OCI-LY7 (cell line): ENCODE measurements around the gene ZDHHC3. TPM values are rescaled to one million over a fixed set of nuclear protein-coding genes. Genes with fewer than 3 reads are reported as not detected.

Source experiments
- BruUV-seq: library from RNA; stranded (reverse); fragments of 400-500 nt; replicated peaks from 2 replicates; lab custom pipeline; 2021; lab: Mats Ljungman, UMichigan
- CTCF ChIA-PET: fragments of 300-600 bp; sonication (Branson Sonifier 250); formaldehyde crosslinking; loops from one replicate; lab custom pipeline; 2022; ENCODE audit warnings: antibody characterized with exemption; ENCODE audit not compliant: unreplicated experiment; lab: Charles Lee
- POLR2A ChIA-PET: fragments of 300-600 bp; sonication (Branson Sonifier 250); formaldehyde crosslinking; loops from one replicate; lab custom pipeline; 2022; ENCODE audit warnings: antibody characterized with exemption; lab: Charles Lee
- DNase-seq: peaks from one replicate; pipeline ENCODE4 v3.0.0-alpha.2; 2015; ENCODE audit warnings: low spot score
- H2AFZ ChIP-seq: fragments of 200-600 bp; sonication (generic), shearing (Covaris generic); 2 replicates; pipeline ENCODE4 v1.6.1; 2014; ENCODE audit warnings: mild to moderate bottlenecking, antibody characterized with exemption, low read length, moderate library complexity
- H3K27ac ChIP-seq: fragments of 200-600 bp; sonication (generic); 2 replicates; pipeline ENCODE4 v1.5.1; 2014; ENCODE audit warnings: mixed run types, low read depth, mild to moderate bottlenecking, moderate library complexity, low read length, inconsistent platforms; ENCODE audit not compliant: poor library complexity, severe bottlenecking
- H3K36me3 ChIP-seq: fragments of 200-600 bp; sonication (generic); 2 replicates; pipeline ENCODE4 v1.6.1; 2014; ENCODE audit warnings: mild to moderate bottlenecking, antibody characterized with exemption, low read length, moderate library complexity, mixed read lengths; ENCODE audit not compliant: insufficient read depth
- H3K4me1 ChIP-seq: fragments of 200-600 bp; sonication (generic); 2 replicates; pipeline ENCODE4 v1.5.1; 2014; ENCODE audit warnings: mild to moderate bottlenecking, low read length; ENCODE audit not compliant: insufficient read depth, poor library complexity, severe bottlenecking
- H3K4me2 ChIP-seq: fragments of 200-600 bp; sonication (generic); 2 replicates; pipeline ENCODE4 v1.6.1; 2014; ENCODE audit warnings: mild to moderate bottlenecking, low read length
- H3K4me3 ChIP-seq: fragments of 200-600 bp; sonication (generic); 2 replicates; pipeline ENCODE4 v1.5.1; 2014; ENCODE audit warnings: mild to moderate bottlenecking, low read depth, low read length; ENCODE audit not compliant: poor library complexity, severe bottlenecking
- H3K79me2 ChIP-seq: fragments of 200-600 bp; sonication (generic); 2 replicates; pipeline ENCODE4 v1.6.1; 2016; ENCODE audit warnings: low read depth, mild to moderate bottlenecking, low read length, moderate library complexity, mixed read lengths; ENCODE audit not compliant: insufficient read depth
- H3K9me2 ChIP-seq: fragments of 200-600 bp; sonication (generic); 2 replicates; pipeline ENCODE4 v1.6.1; 2016; ENCODE audit warnings: mild to moderate bottlenecking, low read length, mixed read lengths; ENCODE audit not compliant: insufficient read depth
- H3K9me3 ChIP-seq: fragments of 200-600 bp; sonication (generic); 2 replicates; pipeline ENCODE4 v1.6.1; 2014; ENCODE audit warnings: mild to moderate bottlenecking, mixed run types, low read length, mixed read lengths
- H4K20me1 ChIP-seq: fragments of 200-600 bp; sonication (generic); 2 replicates; pipeline ENCODE4 v1.6.1; 2014; ENCODE audit warnings: mild to moderate bottlenecking, antibody characterized with exemption, low read length, moderate library complexity, mixed read lengths; ENCODE audit not compliant: insufficient read depth
- CTCF ChIP-seq: fragments of 200-600 bp; sonication (generic); conservative IDR thresholded peaks from 2 replicates; pipeline ENCODE4 v1.5.1; 2014; ENCODE audit warnings: mild to moderate bottlenecking, antibody characterized with exemption, low read length, moderate library complexity, mixed read lengths
- EZH2phosphoT487 ChIP-seq: fragments of 200-600 bp; sonication (generic); IDR thresholded peaks from 2 replicates; pipeline ENCODE4 v1.6.1; 2018; ENCODE audit warnings: low read depth, borderline replicate concordance, mild to moderate bottlenecking, mixed run types, antibody characterized with exemption, low read length, moderate library complexity, mixed read lengths
- intact Hi-C: fragments of 100-400 bp; cut with micrococcal nuclease; formaldehyde crosslinking; loops from one replicate; pipeline ENCODE4 v1.10.0; 2022; ENCODE audit not compliant: unreplicated experiment
- total RNA-seq, 2 experiments: library from RNA; depleted of rRNA in 1 of 2; stranded (reverse); fragments of >200 nt in 1 of 2; shearing (Covaris generic) in 1 of 2; gene quantifications; 2 replicates each; pipeline ENCODE4 v1.2.3, GENCODE V29; 2014 to 2022

The ZDHHC3 gene
- total RNA-seq, 2 experiments from 2014 or later, result 53.1 to 53.6 TPM

GRCh38 chr3:44880284-44880683 lies 95.7 kb downstream of the ZDHHC3 start:
- Histone ChIP-seq H3K27ac (no peak overlapping the region), H3K9me2 (no peaks in the 10 kb centered on the region), H2AFZ (no peak overlapping the region), H3K36me3 (no peaks in the 10 kb centered on the region), H4K20me1 (no peaks in the 10 kb centered on the region), H3K4me3 (no peak overlapping the region), H3K9me3 (no peaks in the 10 kb centered on the region), H3K4me1 (no peaks in the 10 kb centered on the region), H3K79me2 (no peaks in the 10 kb centered on the region), H3K4me2 (no peak overlapping the region)
- ChIA-PET CTCF (no interaction called here), POLR2A (interaction anchor here (0.5 kb wide), 1 partner anchor 981 kb away, joined by 4 read pairs; no protein-coding TSS in a partner anchor)
- no peak for DNase-seq
- no TSS peak for BruUV-seq
- TF ChIP-seq CTCF (no peak), EZH2phosphoT487 (no peak)
- intact Hi-C loops, result no loop called here

GRCh38 chr3:44877333-44877732 lies 98.6 kb downstream of the ZDHHC3 start:
- H3K27ac ChIP-seq, result no peak overlapping the region
- no TSS peak for BruUV-seq
- H4K20me1 ChIP-seq, result no peaks in the 10 kb centered on the region
- H2AFZ ChIP-seq, result no peak overlapping the region
- H3K36me3 ChIP-seq, result no peaks in the 10 kb centered on the region
- intact Hi-C loops, result no loop called here
- no peaks in the 10 kb centered on the region for H3K9me3 ChIP-seq
- H3K79me2 ChIP-seq, result no peaks in the 10 kb centered on the region
- no peaks in the 10 kb centered on the region for H3K4me1 ChIP-seq
- no peaks in the 10 kb centered on the region for H3K9me2 ChIP-seq
- TF ChIP-seq EZH2phosphoT487, result no peak
- TF ChIP-seq CTCF, result no peak
- CTCF ChIA-PET, result no interaction called here
- DNase-seq, result no peak
- POLR2A ChIA-PET, result interaction anchor here (1.0 kb wide), 1 partner anchor 72 kb away, joined by 4 read pairs; no protein-coding TSS in a partner anchor
- no peak overlapping the region for H3K4me3 ChIP-seq
- no peak overlapping the region for H3K4me2 ChIP-seq

- H3K4me3 ChIP-seq, result no peak overlapping the region
- H3K4me2 ChIP-seq, result no peak overlapping the region
- POLR2A ChIA-PET, result interaction anchor here (1.0 kb wide), 1 partner anchor 11 kb away, joined by 3 read pairs; no protein-coding TSS in a partner anchor
- H3K9me3 ChIP-seq, result no peaks in the 10 kb centered on the region
- CTCF ChIA-PET, result no interaction called here
- H3K27ac ChIP-seq, result no peak overlapping the region
- no TSS peak for BruUV-seq
- H3K36me3 ChIP-seq, result no peaks in the 10 kb centered on the region
- H4K20me1 ChIP-seq, result no peaks in the 10 kb centered on the region
- no peaks in the 10 kb centered on the region for H3K9me2 ChIP-seq
- H3K79me2 ChIP-seq, result no peaks in the 10 kb centered on the region
- no peak for DNase-seq
- intact Hi-C loops, result no loop called here
- no peak overlapping the region for H2AFZ ChIP-seq
- TF ChIP-seq EZH2phosphoT487, result no peak
- TF ChIP-seq CTCF, result no peak
- H3K4me1 ChIP-seq, result no peaks in the 10 kb centered on the region
Measured at GRCh38 chr3:44875596-44875995, 100.4 kb downstream of the ZDHHC3 start.

Other genes with a start within 250 kb of the ZDHHC3 start
- gene ZNF501, start 246.5 kb downstream of the ZDHHC3 start, total RNA-seq (2014; rRNA removed; shearing (Covaris generic)), result 2.1 and 3.4 TPM in 2 replicates
- 0.88 and 1.4 TPM in 2 replicates for gene ZNF501, start 246.5 kb downstream of the ZDHHC3 start, total RNA-seq (2022)
- 17.2 and 18.7 TPM in 2 replicates for gene KIAA1143, start 214.6 kb downstream of the ZDHHC3 start, total RNA-seq (2014; rRNA removed; shearing (Covaris generic))
- gene KIAA1143, start 214.6 kb downstream of the ZDHHC3 start, total RNA-seq (2022), result 39.1 and 46.7 TPM in 2 replicates
- gene KIF15, start 214.4 kb downstream of the ZDHHC3 start, total RNA-seq (2014; rRNA removed; shearing (Covaris generic)), result 44.9 and 51.8 TPM in 2 replicates
- gene KIF15, start 214.4 kb downstream of the ZDHHC3 start, total RNA-seq (2022), result 37.0 and 41.1 TPM in 2 replicates
- gene TMEM42, start 114.3 kb downstream of the ZDHHC3 start, total RNA-seq (2014; rRNA removed; shearing (Covaris generic)), result 21.2 and 24.6 TPM in 2 replicates
- gene TMEM42, start 114.3 kb downstream of the ZDHHC3 start, total RNA-seq (2022), result 19.3 and 21.1 TPM in 2 replicates
- not detected in 2 replicates for gene TGM4, start 101.6 kb downstream of the ZDHHC3 start, total RNA-seq (2014; rRNA removed; shearing (Covaris generic))
- not detected in 2 replicates for gene TGM4, start 101.6 kb downstream of the ZDHHC3 start, total RNA-seq (2022)
- 60.3 and 71.5 TPM in 2 replicates for gene EXOSC7, start 70 bp upstream of the ZDHHC3 start, total RNA-seq (2014; rRNA removed; shearing (Covaris generic))
- gene EXOSC7, start 70 bp upstream of the ZDHHC3 start, total RNA-seq (2022), result 50.5 and 65.3 TPM in 2 replicates
- gene CLEC3B, start 50.1 kb upstream of the ZDHHC3 start, total RNA-seq (2014; rRNA removed; shearing (Covaris generic)), result 1.3 TPM in 1 of 2 replicates, not detected in the other
- not detected in 2 replicates for gene CLEC3B, start 50.1 kb upstream of the ZDHHC3 start, total RNA-seq (2022)
- gene CDCP1, start 170.2 kb upstream of the ZDHHC3 start, total RNA-seq (2014; rRNA removed; shearing (Covaris generic)), result not detected in 2 replicates
- gene CDCP1, start 170.2 kb upstream of the ZDHHC3 start, total RNA-seq (2022), result 0.07 TPM in 1 of 2 replicates, not detected in the other